ENCODE results near the gene C14orf119. TPM values are rescaled to one million over a fixed set of nuclear protein-coding genes. Genes with fewer than 3 reads are reported as not detected.

C14orf119 gene
- polyA plus RNA-seq, 4 donors = 43.8 to 67.0 (median 64.8) TPM

GRCh38 chr14:23067847-23068788, 27.2 kb upstream of the C14orf119 start:
- no peak for DNase-seq
- WGBS, 3 donors = 78 to 83% (median 82%) methylated on average over 14 of the region's 14 CpGs
- Histone ChIP-seq H3K9me3 (ENCODE audit: control insufficient read depth in 2 of 2, insufficient read depth in 1 of 2, low read depth in 1 of 2, low read length in 1 of 2) (no peaks in the 10 kb centered on the region), H3K36me3 (ENCODE audit: control insufficient read depth in 3 of 3, insufficient read depth in 2 of 3, low read depth in 1 of 3, low read length in 3 of 3) (peaks cover 14 to 62% (median 18%) of the 10 kb centered on the region in 3 donors), H3K27ac (ENCODE audit: low read depth in 1 of 3, low read length in 2 of 3) (peak overlapping the region in 1 of 3 donors; percentile 14), H3K27me3 (ENCODE audit: control insufficient read depth in 3 of 3, insufficient read depth in 3 of 3, low read length in 3 of 3) (no peaks in the 10 kb centered on the region), H3K4me1 (ENCODE audit: control insufficient read depth in 3 of 3, insufficient read depth in 2 of 3, low read depth in 1 of 3, low read length in 2 of 3) (peaks cover 0 to 28% (median 2%) of the 10 kb centered on the region in 3 donors), H3K4me3 (ENCODE audit: low read depth in 1 of 3, low read length in 3 of 3) (no peak overlapping the region)
- no peak for FAIRE-seq

- 26 to 28% (median 27%) methylated on average over 8 of the region's 8 CpGs for WGBS, 3 donors
- Histone ChIP-seq H3K36me3 (ENCODE audit: control insufficient read depth in 3 of 3, insufficient read depth in 2 of 3, low read depth in 1 of 3, low read length in 3 of 3) (peaks cover 11 to 64% (median 11%) of the 10 kb centered on the region in 3 donors), H3K27ac (ENCODE audit: low read depth in 1 of 3, low read length in 2 of 3) (peak overlapping the region in 1 of 3 donors; percentile 14), H3K4me3 (ENCODE audit: low read depth in 1 of 3, low read length in 3 of 3) (no peak overlapping the region), H3K27me3 (ENCODE audit: control insufficient read depth in 3 of 3, insufficient read depth in 3 of 3, low read length in 3 of 3) (no peaks in the 10 kb centered on the region), H3K4me1 (ENCODE audit: control insufficient read depth in 3 of 3, insufficient read depth in 2 of 3, low read depth in 1 of 3, low read length in 2 of 3) (peaks cover 0 to 30% (median 2%) of the 10 kb centered on the region in 3 donors), H3K9me3 (ENCODE audit: control insufficient read depth in 2 of 2, insufficient read depth in 1 of 2, low read depth in 1 of 2, low read length in 1 of 2) (no peaks in the 10 kb centered on the region)
- FAIRE-seq (no peak), DNase-seq (peak; percentile 92 to 94)
Observed at GRCh38 chr14:23068789-23069412, 26.4 kb upstream of the C14orf119 start.

- H3K9me3 ChIP-seq (ENCODE audit: control insufficient read depth in 2 of 2, insufficient read depth in 1 of 2, low read depth in 1 of 2, low read length in 1 of 2) = no peaks in the 10 kb centered on the region
- WGBS, 3 donors = 74 to 88% (median 86%) methylated on average over 3 to 4 of the region's 4 CpGs
- DNase-seq = no peak
- no peaks in the 10 kb centered on the region for H3K27me3 ChIP-seq (ENCODE audit: control insufficient read depth in 3 of 3, insufficient read depth in 3 of 3, low read length in 3 of 3)
- H3K36me3 ChIP-seq (ENCODE audit: control insufficient read depth in 3 of 3, insufficient read depth in 2 of 3, low read depth in 1 of 3, low read length in 3 of 3) = peaks cover 8 to 64% (median 11%) of the 10 kb centered on the region in 3 donors
- peaks cover 0 to 30% (median 2%) of the 10 kb centered on the region in 3 donors for H3K4me1 ChIP-seq (ENCODE audit: control insufficient read depth in 3 of 3, insufficient read depth in 2 of 3, low read depth in 1 of 3, low read length in 2 of 3)
- no peak overlapping the region for H3K27ac ChIP-seq (ENCODE audit: low read depth in 1 of 3, low read length in 2 of 3)
- H3K4me3 ChIP-seq (ENCODE audit: low read depth in 1 of 3, low read length in 3 of 3) = no peak overlapping the region
- FAIRE-seq = no peak
Observed at GRCh38 chr14:23069413-23069806, 25.9 kb upstream of the C14orf119 start.

GRCh38 chr14:23070262-23071129, 24.8 kb upstream of the C14orf119 start:
- 7 to 11% (median 11%) methylated on average over 10 of the region's 10 CpGs for WGBS, 3 donors
- Histone ChIP-seq H3K36me3 (ENCODE audit: control insufficient read depth in 3 of 3, insufficient read depth in 2 of 3, low read depth in 1 of 3, low read length in 3 of 3) (peaks cover 8 to 57% (median 14%) of the 10 kb centered on the region in 3 donors), H3K27me3 (ENCODE audit: control insufficient read depth in 3 of 3, insufficient read depth in 3 of 3, low read length in 3 of 3) (no peaks in the 10 kb centered on the region), H3K4me3 (ENCODE audit: low read depth in 1 of 3, low read length in 3 of 3) (peak overlapping the region in 2 of 3 donors; percentile 57 to 82), H3K9me3 (ENCODE audit: control insufficient read depth in 2 of 2, insufficient read depth in 1 of 2, low read depth in 1 of 2, low read length in 1 of 2) (no peaks in the 10 kb centered on the region), H3K27ac (ENCODE audit: low read depth in 1 of 3, low read length in 2 of 3) (peak overlapping the region; percentile 38 to 81 (median 60)), H3K4me1 (ENCODE audit: control insufficient read depth in 3 of 3, insufficient read depth in 2 of 3, low read depth in 1 of 3, low read length in 2 of 3) (peaks cover 0 to 36% (median 2%) of the 10 kb centered on the region in 3 donors)
- no peak for DNase-seq
- FAIRE-seq = no peak

- Histone ChIP-seq H3K27ac (ENCODE audit: low read depth in 1 of 3, low read length in 2 of 3) (peak overlapping the region; percentile 60 to 86 (median 81)), H3K27me3 (ENCODE audit: control insufficient read depth in 3 of 3, insufficient read depth in 3 of 3, low read length in 3 of 3) (no peaks in the 10 kb centered on the region), H3K4me1 (ENCODE audit: control insufficient read depth in 3 of 3, insufficient read depth in 2 of 3, low read depth in 1 of 3, low read length in 2 of 3) (peaks cover 0 to 42% (median 7%) of the 10 kb centered on the region in 3 donors), H3K9me3 (ENCODE audit: control insufficient read depth in 2 of 2, insufficient read depth in 1 of 2, low read depth in 1 of 2, low read length in 1 of 2) (no peaks in the 10 kb centered on the region), H3K4me3 (ENCODE audit: low read depth in 1 of 3, low read length in 3 of 3) (peak overlapping the region; percentile 56 to 82 (median 57)), H3K36me3 (ENCODE audit: control insufficient read depth in 3 of 3, insufficient read depth in 2 of 3, low read depth in 1 of 3, low read length in 3 of 3) (peaks cover 13 to 59% (median 17%) of the 10 kb centered on the region in 3 donors)
- no peak for FAIRE-seq
- peak; percentile 91 for DNase-seq
- 0 to 3% (median 1%) methylated on average over 14 of the region's 14 CpGs for WGBS, 3 donors
Observed at GRCh38 chr14:23071244-23071920, 23.9 kb upstream of the C14orf119 start.

GRCh38 chr14:23071921-23072539, 23.3 kb upstream of the C14orf119 start:
- peak overlapping the region; percentile 60 to 86 (median 81) for H3K27ac ChIP-seq (ENCODE audit: low read depth in 1 of 3, low read length in 2 of 3)
- H3K9me3 ChIP-seq (ENCODE audit: control insufficient read depth in 2 of 2, insufficient read depth in 1 of 2, low read depth in 1 of 2, low read length in 1 of 2) = no peaks in the 10 kb centered on the region
- no peaks in the 10 kb centered on the region for H3K27me3 ChIP-seq (ENCODE audit: control insufficient read depth in 3 of 3, insufficient read depth in 3 of 3, low read length in 3 of 3)
- H3K4me3 ChIP-seq (ENCODE audit: low read depth in 1 of 3, low read length in 3 of 3) = peak overlapping the region in 1 of 3 donors; percentile 82
- DNase-seq = peak; percentile 37 to 59
- FAIRE-seq = no peak
- peaks cover 0 to 46% (median 9%) of the 10 kb centered on the region in 3 donors for H3K4me1 ChIP-seq (ENCODE audit: control insufficient read depth in 3 of 3, insufficient read depth in 2 of 3, low read depth in 1 of 3, low read length in 2 of 3)
- WGBS, 3 donors = 27 to 43% (median 41%) methylated on average over 5 of the region's 5 CpGs
- peaks cover 16 to 53% (median 17%) of the 10 kb centered on the region in 3 donors for H3K36me3 ChIP-seq (ENCODE audit: control insufficient read depth in 3 of 3, insufficient read depth in 2 of 3, low read depth in 1 of 3, low read length in 3 of 3)

- WGBS, 3 donors = 89 to 100% (median 98%) methylated on average over 1 of the region's 1 CpG
- Histone ChIP-seq H3K9me3 (ENCODE audit: control insufficient read depth in 2 of 2, insufficient read depth in 1 of 2, low read depth in 1 of 2, low read length in 1 of 2) (no peaks in the 10 kb centered on the region), H3K36me3 (ENCODE audit: control insufficient read depth in 3 of 3, insufficient read depth in 2 of 3, low read depth in 1 of 3, low read length in 3 of 3) (peaks cover 20 to 41% (median 22%) of the 10 kb centered on the region in 3 donors), H3K4me1 (ENCODE audit: control insufficient read depth in 3 of 3, insufficient read depth in 2 of 3, low read depth in 1 of 3, low read length in 2 of 3) (peaks cover 0 to 59% (median 9%) of the 10 kb centered on the region in 3 donors), H3K4me3 (ENCODE audit: low read depth in 1 of 3, low read length in 3 of 3) (no peak overlapping the region), H3K27ac (ENCODE audit: low read depth in 1 of 3, low read length in 2 of 3) (peak overlapping the region in 1 of 3 donors; percentile 73), H3K27me3 (ENCODE audit: control insufficient read depth in 3 of 3, insufficient read depth in 3 of 3, low read length in 3 of 3) (no peaks in the 10 kb centered on the region)
- FAIRE-seq (no peak), DNase-seq (no peak)
Observed at GRCh38 chr14:23074906-23075305, 20.4 kb upstream of the C14orf119 start.
